ENCODE results near the gene ABCC12.
"Not testable (repeated sequence)": the region's sequence is repeated elsewhere in the genome, so short reads cannot be mapped to it uniquely, and the experiment has no call there.

ABCC12 gene

DNA sequence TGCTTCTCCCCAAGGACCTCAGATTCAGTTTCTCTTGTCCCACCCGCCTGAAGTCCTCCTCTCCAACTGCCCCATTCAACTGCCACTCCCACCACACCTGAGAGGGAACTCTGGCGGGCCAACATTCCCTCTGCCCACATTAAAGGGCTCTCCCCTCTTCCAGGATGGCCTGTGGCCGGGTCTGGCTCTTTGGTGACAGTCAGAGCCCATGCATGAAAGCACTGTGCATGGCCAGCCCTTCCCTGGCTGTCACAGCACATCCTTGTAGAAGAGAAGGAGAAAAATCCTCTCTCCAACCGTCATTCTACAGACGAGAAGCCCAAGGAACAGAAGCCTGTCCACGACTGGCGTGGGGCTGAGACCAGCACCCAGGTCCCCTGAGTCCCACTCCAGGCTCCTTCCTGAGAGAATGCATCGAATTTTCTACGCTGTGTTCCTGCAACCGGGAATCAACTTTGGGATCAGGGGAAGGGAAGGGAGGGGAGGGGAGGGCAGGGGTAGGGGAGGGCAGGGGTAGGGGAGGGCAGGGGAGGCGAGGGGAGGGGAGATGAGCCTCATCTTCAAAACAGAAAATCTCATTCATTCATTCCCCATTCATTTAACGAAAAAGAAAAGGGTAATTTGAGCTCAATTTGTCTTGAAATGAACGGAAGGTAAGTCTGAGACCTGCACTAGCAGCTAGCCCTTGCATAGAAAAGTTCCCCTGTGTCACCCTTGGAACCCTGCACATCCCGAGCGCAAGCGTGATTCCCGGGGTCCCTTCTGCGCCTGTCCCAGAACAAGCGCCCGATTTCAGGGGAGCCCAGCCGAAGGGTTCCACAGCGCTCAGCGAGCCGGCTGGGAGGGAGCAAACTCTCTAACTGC is at the start of gene ABCC12:
Gene ABCC12, minus strand, starts transcription at position 68 of the 864 bp plus-strand sequence. CDS start 9,569 bp downstream, outside the sequence.
- H3K27ac Mint-ChIP-seq, result no peak within 1 kb of the TSS
- H3K27me3 Mint-ChIP-seq (ENCODE audit: low read depth), result peaks cover 23% of the 10 kb centered on the region
- H3K4me1 Mint-ChIP-seq (ENCODE audit: low read depth), result peaks cover 10% of the 10 kb centered on the region
- DNase-seq (ENCODE audit: low spot score), result no peak
- H3K36me3 Mint-ChIP-seq (ENCODE audit: low read depth), result no peaks in the 10 kb centered on the region
- no peaks in the 10 kb centered on the region for H3K9me3 Mint-ChIP-seq
- no peak within 1 kb of the TSS for H3K4me3 Mint-ChIP-seq

DNA sequence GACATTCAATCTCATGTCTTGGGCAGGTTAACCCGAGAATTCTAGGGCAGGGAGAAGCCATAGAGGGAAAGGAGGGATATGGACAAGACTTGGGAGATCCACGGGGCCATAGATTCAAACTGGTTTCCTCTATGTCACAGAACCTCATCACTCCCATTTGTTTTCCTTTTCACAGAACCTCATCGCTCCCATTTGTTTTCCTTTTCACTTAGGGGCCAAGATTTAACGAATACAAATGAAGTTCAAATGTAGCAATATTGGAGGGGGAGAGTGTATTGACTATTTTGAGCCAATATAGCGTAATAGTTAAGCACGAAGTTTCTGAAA is 49.0 kb upstream of the ABCC12 start:
- Mint-ChIP-seq H3K4me1 (ENCODE audit: low read depth) (no peaks in the 10 kb centered on the region), H3K27me3 (ENCODE audit: low read depth) (peaks cover 2% of the 10 kb centered on the region), H3K27ac (no peak overlapping the region), H3K4me3 (no peak overlapping the region), H3K9me3 (no peaks in the 10 kb centered on the region), H3K36me3 (ENCODE audit: low read depth) (no peaks in the 10 kb centered on the region)
- no peak for DNase-seq (ENCODE audit: low spot score)

DNA sequence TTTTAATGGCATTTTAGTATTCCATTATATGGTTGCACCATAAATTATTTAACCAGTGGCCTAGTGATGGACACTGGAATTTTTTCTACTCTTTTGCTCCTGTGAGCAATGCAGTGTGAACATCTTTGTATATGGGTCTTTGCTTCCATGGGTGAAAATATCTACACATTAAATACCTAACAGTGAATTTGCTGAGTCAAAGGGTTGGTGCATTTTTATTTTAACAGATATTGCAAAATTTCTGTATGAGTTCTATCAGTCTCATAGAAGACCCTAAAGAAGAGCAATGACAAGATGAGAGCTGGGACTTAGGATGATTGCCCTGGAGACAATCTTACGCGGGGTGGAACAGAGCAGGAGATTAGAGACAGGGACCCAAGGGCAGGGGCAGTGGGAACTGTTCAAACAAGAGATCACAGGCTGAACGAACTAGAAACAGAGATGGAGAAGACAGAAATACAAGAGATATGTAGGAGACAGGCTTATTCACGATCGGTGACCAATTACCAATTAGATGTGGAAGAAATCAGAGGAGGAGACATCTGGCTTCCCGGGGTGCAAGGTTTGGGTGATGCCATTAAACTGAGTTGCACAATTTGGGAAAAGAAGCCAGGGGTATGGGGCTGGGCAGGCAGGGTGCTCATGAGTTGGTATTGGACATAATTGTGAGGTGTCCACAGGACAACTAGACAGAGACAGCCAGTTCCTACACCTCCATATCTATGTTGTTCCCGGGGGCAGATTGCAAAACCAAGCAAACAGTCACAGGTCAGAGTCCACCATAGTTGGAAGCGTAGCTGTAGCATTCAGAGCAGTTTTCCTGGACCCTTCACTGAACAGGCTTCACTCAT is 48.4 kb upstream of the ABCC12 start:
- Mint-ChIP-seq H3K36me3 (ENCODE audit: low read depth) (no peaks in the 10 kb centered on the region), H3K27me3 (ENCODE audit: low read depth) (peaks cover 3% of the 10 kb centered on the region), H3K27ac (no peak overlapping the region), H3K4me3 (no peak overlapping the region), H3K9me3 (no peaks in the 10 kb centered on the region), H3K4me1 (ENCODE audit: low read depth) (no peaks in the 10 kb centered on the region)
- no peak for DNase-seq (ENCODE audit: low spot score)

DNA sequence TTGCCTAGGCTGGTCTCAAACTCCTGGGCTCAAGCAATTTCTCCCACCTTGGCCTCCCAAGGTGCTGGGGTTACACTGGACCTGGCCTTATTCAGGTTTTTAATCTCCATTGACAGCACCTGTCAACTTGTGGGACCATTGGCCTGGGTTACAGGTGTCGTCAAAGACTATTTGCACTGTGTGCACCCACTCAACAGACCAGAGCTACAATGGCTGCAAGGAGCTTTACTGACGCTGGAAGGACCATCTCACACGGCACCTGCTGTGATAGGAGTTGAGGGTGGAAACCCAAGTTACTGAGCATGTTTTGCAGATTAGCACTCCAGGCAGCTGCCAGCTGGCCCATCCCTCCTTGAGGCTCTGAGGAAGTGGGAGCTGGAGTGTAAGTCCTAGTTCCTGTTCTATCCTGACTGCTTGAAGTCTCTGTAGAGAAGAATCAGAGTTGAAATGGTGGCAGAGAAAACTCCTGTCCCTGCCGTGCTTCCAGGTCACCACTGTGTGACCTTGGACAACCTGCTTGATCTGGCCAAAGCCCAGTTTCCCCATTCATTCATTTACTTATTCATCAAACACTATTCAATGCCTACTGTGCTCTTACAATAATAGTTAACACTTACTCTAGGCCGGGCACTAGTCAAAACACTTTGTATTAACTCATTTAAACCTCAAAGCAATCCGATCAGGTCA is 45.9 kb upstream of the ABCC12 start:
- Mint-ChIP-seq H3K27me3 (ENCODE audit: low read depth) (peaks cover 6% of the 10 kb centered on the region), H3K4me1 (ENCODE audit: low read depth) (no peaks in the 10 kb centered on the region), H3K36me3 (ENCODE audit: low read depth) (no peaks in the 10 kb centered on the region), H3K4me3 (no peak overlapping the region), H3K9me3 (no peaks in the 10 kb centered on the region), H3K27ac (no peak overlapping the region)
- no peak for DNase-seq (ENCODE audit: low spot score)

DNA sequence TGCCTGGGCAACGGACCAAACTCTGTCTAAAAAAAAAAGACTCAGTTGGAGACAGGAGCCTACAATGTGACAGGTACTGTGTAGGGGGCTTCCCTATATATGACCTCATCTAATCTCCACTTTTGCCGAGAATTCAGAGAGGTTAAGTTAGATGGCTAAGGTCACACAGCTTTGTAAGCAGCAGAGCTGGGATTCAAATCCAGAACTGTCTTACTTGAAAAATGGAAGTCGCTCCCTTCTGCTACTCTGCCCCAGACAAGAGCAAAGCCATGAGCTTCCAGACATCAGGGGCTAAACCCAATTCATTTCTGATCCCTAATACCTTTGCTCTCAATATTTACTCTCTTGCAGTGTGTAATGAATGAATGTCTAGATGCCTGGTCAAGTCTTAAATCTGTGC is 41.5 kb upstream of the ABCC12 start:
- H3K9me3 Mint-ChIP-seq, result no peaks in the 10 kb centered on the region
- peaks cover 6% of the 10 kb centered on the region for H3K27me3 Mint-ChIP-seq (ENCODE audit: low read depth)

DNA sequence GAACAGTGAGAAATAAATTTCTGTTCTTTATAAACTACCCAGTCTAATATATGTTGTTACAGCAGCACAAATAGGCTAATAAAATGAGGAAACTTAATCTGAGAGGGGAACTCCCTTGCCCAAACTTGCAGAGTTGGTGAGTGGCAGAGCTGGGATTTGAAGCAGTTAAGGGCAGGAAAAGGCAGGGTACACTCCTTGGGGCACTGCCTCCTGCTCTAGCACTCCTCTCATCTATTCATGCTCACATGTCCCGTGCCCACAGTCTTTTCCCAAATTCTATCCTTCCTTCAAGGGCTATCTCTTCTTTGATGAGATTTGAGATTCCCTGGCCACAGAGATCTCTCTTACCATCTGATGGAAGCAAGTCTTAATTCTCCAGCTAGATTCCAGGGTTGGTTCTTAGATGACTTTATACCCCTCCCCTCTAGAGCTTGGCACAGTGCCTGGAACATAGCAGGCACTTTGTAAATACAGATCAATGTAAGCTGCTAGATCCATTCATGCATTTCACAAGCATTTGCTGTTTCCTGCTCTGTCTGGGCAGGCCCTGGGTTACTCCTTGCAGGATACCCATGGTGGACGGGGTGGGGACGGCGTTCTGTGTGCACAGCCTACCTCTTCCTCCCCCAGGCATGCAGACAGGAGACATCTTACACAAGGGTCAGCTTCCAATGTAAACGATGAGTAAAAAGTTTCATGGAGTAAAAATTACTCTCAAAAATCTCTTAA is 39.2 kb upstream of the ABCC12 start:
- Mint-ChIP-seq H3K36me3 (ENCODE audit: low read depth) (no peaks in the 10 kb centered on the region), H3K9me3 (no peaks in the 10 kb centered on the region), H3K27ac (no peak overlapping the region), H3K27me3 (ENCODE audit: low read depth) (peaks cover 8% of the 10 kb centered on the region), H3K4me3 (no peak overlapping the region), H3K4me1 (ENCODE audit: low read depth) (no peaks in the 10 kb centered on the region)
- no peak for DNase-seq (ENCODE audit: low spot score)

More for the DNA sequence above, 41.5 kb upstream of the ABCC12 start:
- no peak overlapping the region for H3K27ac Mint-ChIP-seq
- H3K4me3 Mint-ChIP-seq, result no peak overlapping the region
- H3K36me3 Mint-ChIP-seq (ENCODE audit: low read depth), result no peaks in the 10 kb centered on the region
- no peaks in the 10 kb centered on the region for H3K4me1 Mint-ChIP-seq (ENCODE audit: low read depth)
- no peak for DNase-seq (ENCODE audit: low spot score)

DNA sequence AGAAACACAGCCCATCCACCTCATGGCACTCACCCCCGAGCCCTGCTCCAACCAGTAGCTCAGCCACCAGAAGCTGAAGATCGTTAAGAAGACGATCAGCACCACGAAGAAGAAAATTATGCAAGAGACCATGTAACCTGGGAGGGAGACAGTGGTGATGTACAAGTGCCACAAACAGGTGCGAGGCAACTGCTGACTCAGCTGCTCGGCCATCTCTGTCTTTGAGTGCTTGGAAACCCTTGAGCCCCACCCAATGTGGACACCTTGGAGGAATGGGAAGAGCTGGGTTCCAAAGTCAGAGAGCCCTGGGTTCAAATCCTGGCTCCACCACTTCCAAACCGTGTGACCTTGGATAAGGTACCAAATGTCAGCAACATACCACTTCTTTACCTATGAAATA is 38.1 kb upstream of the ABCC12 start:
- Mint-ChIP-seq H3K4me3 (no peak overlapping the region), H3K27ac (no peak overlapping the region), H3K4me1 (ENCODE audit: low read depth) (peaks cover 3% of the 10 kb centered on the region), H3K36me3 (ENCODE audit: low read depth) (no peaks in the 10 kb centered on the region), H3K9me3 (no peaks in the 10 kb centered on the region), H3K27me3 (ENCODE audit: low read depth) (peaks cover 6% of the 10 kb centered on the region)
- DNase-seq (ENCODE audit: low spot score), result no peak

DNA sequence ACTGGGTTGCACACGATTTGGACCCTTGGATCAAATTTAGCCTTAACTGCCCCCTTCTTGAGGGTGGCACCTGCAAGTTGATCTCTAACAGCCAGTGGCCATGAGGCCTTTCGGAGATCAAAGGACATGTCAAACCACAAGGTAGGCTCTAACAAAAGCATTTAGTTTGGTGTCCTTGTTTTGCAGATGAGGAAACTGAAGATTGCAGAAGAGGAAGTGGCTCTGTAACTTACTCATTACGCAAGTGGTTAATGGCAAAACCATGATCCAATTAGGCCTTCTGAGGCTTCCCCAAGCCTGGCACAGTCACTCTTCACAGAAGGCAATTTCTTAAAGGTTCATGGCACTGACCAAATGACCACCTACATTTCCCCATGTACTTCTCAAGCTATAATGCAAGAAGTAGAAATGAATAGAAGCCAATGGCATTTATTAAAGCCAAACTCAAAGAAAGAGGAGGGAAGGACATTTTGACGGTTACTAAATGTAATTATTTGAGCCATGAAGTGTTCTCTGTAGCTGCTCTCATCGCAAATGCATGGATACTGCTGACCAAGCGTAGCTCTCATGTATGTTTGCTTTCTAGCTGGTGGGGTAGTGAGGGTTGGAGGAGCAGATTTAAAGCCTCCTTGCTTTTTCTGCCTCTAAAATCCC is 32.8 kb upstream of the ABCC12 start:
- H3K27me3 Mint-ChIP-seq (ENCODE audit: low read depth), result peaks cover 6% of the 10 kb centered on the region
- peaks cover 11% of the 10 kb centered on the region for H3K4me1 Mint-ChIP-seq (ENCODE audit: low read depth)
- no peaks in the 10 kb centered on the region for H3K9me3 Mint-ChIP-seq
- no peak for DNase-seq (ENCODE audit: low spot score)
- no peak overlapping the region for H3K4me3 Mint-ChIP-seq
- no peaks in the 10 kb centered on the region for H3K36me3 Mint-ChIP-seq (ENCODE audit: low read depth)
- no peak overlapping the region for H3K27ac Mint-ChIP-seq

DNA sequence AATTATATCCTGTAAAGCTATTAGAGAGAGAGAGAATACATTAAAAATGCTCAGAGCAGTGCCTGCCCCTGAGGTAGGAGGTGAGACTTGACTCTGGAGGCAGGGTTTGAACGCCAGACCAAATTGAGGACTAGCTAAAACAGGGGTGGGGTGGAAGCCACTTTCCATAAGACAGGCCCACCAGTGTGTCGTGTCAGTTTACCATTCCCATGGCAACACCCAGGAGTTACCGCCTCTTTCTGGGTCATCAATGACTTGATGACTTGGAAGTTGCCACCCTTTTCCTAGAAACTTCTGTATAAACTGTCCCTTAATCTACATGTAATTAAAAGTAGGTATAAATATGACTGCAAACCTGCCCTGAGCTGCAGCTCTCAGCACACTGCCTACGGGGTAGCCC is 32.0 kb upstream of the ABCC12 start:
- DNase-seq (ENCODE audit: low spot score), result no peak
- H3K9me3 Mint-ChIP-seq, result no peaks in the 10 kb centered on the region
- H3K36me3 Mint-ChIP-seq (ENCODE audit: low read depth), result no peaks in the 10 kb centered on the region
- no peak overlapping the region for H3K27ac Mint-ChIP-seq
- peaks cover 6% of the 10 kb centered on the region for H3K27me3 Mint-ChIP-seq (ENCODE audit: low read depth)
- H3K4me3 Mint-ChIP-seq, result no peak overlapping the region
- H3K4me1 Mint-ChIP-seq (ENCODE audit: low read depth), result peaks cover 11% of the 10 kb centered on the region

DNA sequence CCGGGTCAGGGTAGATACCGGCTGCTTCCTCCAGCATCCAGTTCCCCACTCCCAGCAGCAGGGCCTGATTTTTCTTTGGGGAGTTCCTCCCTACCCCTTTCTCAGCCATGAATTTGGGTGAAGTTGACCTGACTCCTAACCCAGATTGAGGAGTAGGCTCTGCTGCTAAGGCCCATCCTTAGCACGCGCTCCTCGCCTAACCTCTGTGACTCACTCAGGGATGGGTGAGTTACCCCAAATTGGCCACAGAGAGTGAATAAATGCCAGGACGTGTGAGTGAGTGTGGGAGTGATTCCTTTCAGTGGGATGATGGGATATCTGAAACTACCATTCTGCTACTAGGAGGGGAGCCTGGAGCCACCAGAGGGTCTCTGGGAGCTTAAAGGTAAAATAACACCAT is 28.9 kb upstream of the ABCC12 start:
- Mint-ChIP-seq H3K27me3 (ENCODE audit: low read depth) (peaks cover 4% of the 10 kb centered on the region), H3K36me3 (ENCODE audit: low read depth) (no peaks in the 10 kb centered on the region), H3K9me3 (no peaks in the 10 kb centered on the region), H3K4me1 (ENCODE audit: low read depth) (peaks cover 11% of the 10 kb centered on the region), H3K27ac (no peak overlapping the region), H3K4me3 (no peak overlapping the region)
- DNase-seq (ENCODE audit: low spot score), result no peak

DNA sequence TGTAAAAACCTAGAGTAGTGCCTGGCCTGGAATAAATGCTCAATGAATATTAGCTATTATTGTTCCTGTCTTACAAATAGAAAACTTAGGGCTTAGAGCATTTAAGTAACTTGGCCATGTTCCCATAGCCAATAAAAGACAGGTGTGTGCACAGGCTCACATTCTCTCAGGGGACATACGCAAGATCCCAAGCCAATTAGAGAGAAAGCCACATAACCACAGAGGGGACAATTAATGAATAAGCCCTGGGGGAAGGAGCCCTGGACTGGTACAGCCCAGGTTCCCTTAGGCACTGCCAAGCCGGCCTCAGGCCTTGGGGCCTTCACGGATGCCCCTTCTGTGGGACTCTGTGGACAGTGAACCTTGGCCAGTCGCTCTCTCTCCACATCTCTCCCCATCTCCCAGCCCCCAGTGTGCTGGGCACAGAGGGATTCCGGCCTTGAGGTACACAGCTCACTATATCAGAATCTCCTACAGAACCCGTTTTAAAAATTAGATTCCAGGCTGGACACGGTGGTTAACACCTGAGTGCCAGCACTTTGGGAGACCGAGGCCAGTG is 27.3 kb upstream of the ABCC12 start:
- Mint-ChIP-seq H3K4me3 (no peak overlapping the region), H3K27ac (no peak overlapping the region), H3K9me3 (no peaks in the 10 kb centered on the region), H3K27me3 (ENCODE audit: low read depth) (peaks cover 4% of the 10 kb centered on the region), H3K4me1 (ENCODE audit: low read depth) (peaks cover 2% of the 10 kb centered on the region), H3K36me3 (ENCODE audit: low read depth) (no peaks in the 10 kb centered on the region)
- no peak for DNase-seq (ENCODE audit: low spot score)

DNA sequence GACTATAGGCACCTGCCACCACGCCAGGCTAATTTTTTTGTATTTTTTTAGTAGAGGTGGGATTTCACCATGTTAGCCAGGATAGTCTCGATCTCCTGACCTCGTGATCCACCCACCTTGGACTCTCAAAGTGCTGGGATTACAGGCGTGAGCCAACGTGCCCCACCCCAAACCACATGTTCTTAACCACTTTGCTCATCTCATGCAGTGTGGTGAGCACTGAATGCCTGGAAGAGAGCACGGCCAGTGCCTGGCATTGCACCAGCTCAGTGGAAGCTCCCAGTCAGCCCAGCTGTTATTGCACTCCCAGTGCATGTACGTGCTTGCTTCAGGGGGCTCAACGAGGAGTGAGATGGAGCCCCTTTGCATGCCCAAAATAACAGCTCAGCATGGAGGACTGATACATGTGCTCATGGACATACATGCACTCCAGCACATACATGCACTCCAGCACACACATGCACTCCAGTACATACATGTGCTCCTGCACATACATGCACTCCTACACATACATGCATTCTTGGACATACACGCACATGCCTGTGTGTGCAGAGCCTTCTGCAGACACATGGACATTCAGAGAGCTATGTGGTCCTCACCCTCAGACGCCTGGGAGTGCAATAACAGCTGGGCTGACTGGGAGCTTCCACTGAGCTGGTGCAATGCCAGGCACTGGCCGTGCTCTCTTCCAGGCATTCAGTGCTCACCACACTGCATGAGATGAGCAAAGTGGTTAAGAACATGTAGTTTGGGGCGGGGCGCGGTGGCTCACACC is 26.1 kb upstream of the ABCC12 start:
- H3K4me1 Mint-ChIP-seq (ENCODE audit: low read depth); H3K36me3 Mint-ChIP-seq (ENCODE audit: low read depth): not testable (repeated sequence)

More for the DNA sequence above, 26.1 kb upstream of the ABCC12 start:
- H3K27me3 Mint-ChIP-seq (ENCODE audit: low read depth); DNase-seq (ENCODE audit: low spot score); H3K27ac Mint-ChIP-seq; H3K4me3 Mint-ChIP-seq; H3K9me3 Mint-ChIP-seq: not testable (repeated sequence)

All from T-helper 2 cell treated with Interferon-gamma antibody and Interleukin-4, amounts not matched to agents 5 μg/mL and 100 μg/mL, for 36 hours (primary cell).